Measurements from ENCODE around the gene SRRM2.

Gene SRRM2

GRCh38 chr16:2706611-2707311 lies 45.7 kb upstream of the SRRM2 start:
- H3K4me3 ChIP-seq (replicated peaks; ENCODE audit: low read depth, low read length), result no peak overlapping the region
- no peak for DNase-seq (ENCODE audit: low read depth)
- TF ChIP-seq, protein P1, sequence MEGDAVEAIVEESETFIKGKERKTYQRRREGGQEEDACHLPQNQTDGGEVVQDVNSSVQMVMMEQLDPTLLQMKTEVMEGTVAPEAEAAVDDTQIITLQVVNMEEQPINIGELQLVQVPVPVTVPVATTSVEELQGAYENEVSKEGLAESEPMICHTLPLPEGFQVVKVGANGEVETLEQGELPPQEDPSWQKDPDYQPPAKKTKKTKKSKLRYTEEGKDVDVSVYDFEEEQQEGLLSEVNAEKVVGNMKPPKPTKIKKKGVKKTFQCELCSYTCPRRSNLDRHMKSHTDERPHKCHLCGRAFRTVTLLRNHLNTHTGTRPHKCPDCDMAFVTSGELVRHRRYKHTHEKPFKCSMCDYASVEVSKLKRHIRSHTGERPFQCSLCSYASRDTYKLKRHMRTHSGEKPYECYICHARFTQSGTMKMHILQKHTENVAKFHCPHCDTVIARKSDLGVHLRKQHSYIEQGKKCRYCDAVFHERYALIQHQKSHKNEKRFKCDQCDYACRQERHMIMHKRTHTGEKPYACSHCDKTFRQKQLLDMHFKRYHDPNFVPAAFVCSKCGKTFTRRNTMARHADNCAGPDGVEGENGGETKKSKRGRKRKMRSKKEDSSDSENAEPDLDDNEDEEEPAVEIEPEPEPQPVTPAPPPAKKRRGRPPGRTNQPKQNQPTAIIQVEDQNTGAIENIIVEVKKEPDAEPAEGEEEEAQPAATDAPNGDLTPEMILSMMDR (IDR thresholded peaks at IDR 0.05; ENCODE audit: low read length, missing control alignments), result no peak

DNA sequence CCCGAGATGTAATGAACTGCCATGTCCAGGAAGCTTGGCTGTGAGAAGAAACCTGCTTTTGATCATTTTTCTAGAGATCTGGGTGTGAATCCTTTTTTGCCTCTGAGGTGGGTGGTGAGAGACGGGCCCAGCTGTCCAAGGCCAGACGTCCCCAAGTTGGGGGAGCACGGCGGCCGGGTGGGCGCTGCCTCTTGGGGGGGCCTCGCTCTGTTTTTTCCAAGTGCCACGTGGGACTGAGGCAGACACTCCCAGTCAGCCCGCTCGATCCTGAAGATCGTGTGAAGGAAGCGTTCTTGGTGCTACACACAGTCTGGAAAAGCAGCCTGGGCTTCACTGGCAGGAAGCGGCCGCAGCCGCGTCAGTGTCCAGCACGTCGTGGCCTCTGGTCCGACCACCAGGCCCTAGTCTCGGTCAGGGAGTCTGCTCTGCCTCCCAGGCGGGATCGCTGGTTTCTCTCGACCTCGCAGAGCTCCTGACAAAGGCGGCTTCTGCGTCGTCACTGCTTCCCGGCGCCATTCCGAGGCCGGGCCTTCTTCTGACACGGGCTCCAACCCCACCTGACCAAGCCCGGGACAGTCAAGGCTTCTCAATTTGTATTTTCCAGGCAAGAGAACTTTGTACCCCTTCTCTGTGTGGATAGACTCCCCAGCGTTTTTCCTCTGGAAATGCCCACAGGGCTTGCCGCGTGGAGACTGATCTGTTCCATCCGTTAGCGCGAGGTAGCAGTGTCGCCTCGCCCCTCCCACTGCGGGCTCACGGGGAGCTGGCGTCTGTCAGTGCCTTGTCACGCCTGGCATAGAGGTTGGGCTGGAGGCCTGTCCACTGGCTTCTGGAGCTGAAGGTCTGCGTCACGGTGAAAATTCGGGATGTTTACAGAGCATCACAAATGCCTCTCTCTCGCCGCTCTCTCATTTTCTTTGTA lies 44.8 kb upstream of the SRRM2 start:
- H3K4me3 ChIP-seq (replicated peaks; ENCODE audit: low read depth, low read length), result no peak overlapping the region
- DNase-seq (ENCODE audit: low read depth), result no peak
- TF ChIP-seq, protein P1 (IDR thresholded peaks at IDR 0.05; ENCODE audit: low read length, missing control alignments), result no peak

DNA sequence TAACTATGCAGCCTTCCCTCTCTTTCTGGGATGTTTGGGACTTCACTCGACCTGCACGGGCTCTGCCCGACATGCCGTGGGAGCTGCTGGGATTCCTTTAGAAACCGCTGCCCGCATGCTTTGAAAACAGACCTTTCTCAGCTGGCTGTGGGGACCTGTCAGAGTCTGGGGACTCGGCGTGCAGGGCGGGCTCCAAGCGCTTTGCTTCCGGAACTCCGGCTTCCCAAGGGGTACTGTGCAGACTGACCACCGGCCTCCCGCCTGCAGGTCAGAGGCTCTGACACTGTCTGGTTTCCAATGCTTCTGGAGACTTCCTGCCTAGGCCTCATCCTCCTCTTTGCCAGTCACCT lies 44.2 kb upstream of the SRRM2 start:
- DNase-seq (ENCODE audit: low read depth), result no peak
- no peak overlapping the region for H3K4me3 ChIP-seq (replicated peaks; ENCODE audit: low read depth, low read length)
- TF ChIP-seq, protein P1 (IDR thresholded peaks at IDR 0.05; ENCODE audit: low read length, missing control alignments), result no peak

- no peak overlapping the region for H3K4me3 ChIP-seq (replicated peaks; ENCODE audit: low read depth, low read length)
- DNase-seq (ENCODE audit: low read depth), result no peak
- TF ChIP-seq, protein P1 (IDR thresholded peaks at IDR 0.05; ENCODE audit: low read length, missing control alignments), result no peak
Observed at GRCh38 chr16:2708955-2709587, 43.4 kb upstream of the SRRM2 start.

DNA sequence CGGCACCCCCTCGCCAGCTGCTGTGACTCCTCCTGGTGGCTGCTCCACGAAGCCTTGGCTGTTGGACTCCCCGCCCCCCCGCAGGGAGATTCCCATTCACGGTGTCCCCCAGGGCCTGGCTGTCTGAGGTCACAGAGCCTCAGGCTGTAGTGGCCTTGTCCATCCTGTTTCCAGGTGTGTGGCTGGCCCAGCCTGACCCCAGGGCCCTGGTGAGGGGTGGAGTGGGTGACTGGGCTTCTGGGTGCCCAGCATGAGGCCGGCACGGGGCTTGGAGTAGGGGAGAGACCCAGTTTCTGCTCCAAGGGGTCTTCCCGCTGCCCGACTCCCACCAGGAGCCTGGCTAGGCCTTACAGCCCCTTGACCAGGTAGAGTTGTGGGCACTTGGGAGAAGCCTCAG lies 42.9 kb upstream of the SRRM2 start:
- no peak overlapping the region for H3K4me3 ChIP-seq (replicated peaks; ENCODE audit: low read depth, low read length)
- TF ChIP-seq, protein P1 (IDR thresholded peaks at IDR 0.05; ENCODE audit: low read length, missing control alignments), result no peak
- DNase-seq (ENCODE audit: low read depth), result no peak

DNA sequence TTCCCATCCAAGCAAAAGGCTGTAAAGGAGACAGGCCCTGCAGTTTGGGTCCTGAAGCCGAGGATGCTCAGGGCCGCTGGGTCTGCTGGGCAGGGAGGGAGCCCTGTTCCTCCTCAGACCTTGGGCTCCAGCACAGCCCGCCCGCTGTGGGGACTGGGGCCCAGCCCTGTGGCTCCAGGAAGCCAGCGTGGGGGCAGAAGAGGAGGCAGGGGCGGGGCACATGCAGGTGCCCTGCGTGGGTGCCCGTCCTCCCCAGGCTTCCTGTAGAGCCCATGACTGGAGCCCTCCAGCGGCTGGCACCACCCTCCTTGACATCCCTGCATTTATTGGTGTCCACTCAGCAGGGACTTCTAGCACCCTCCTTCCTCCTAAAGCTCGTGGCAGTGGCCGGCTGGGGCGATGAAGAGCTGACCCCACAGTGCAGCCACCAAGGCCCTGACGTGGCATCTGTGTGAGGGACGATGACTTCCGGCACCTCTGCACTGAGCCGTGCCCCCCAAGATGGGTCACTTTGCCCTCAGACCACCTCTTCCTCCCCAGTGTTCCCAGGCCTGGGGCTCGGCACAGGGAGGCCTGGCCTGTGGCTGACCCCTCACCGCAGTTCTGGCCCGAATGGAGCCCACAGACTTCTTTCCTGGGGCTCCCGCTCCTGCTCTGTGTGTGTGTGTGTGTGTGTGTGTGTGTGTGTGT lies 42.3 kb upstream of the SRRM2 start:
- DNase-seq (ENCODE audit: low read depth), result no peak
- H3K4me3 ChIP-seq (replicated peaks; ENCODE audit: low read depth, low read length), result no peak overlapping the region
- TF ChIP-seq, protein P1 (IDR thresholded peaks at IDR 0.05; ENCODE audit: low read length, missing control alignments), result no peak

Measured in fibroblast of pulmonary artery (primary cell).